Measurements from ENCODE around the gene RIMS4.

- no peak for TF ChIP-seq CTCF (IDR thresholded peaks at IDR 0.05)
- TF ChIP-seq POLR2A (IDR thresholded peaks at IDR 0.05), result no peak
- no peak for TF ChIP-seq POLR2AphosphoS5 (IDR thresholded peaks at IDR 0.05)
These were observed 14.5 kb downstream of the RIMS4 start for GRCh38 chr20:44795836-44796235.

Measured in prostate gland (tissue), 2 donors.